ENCODE data around the gene EID2. TPM values are rescaled to one million over a fixed set of nuclear protein-coding genes. Genes with fewer than 3 reads are reported as not detected.
A peak's percentile ranks its signal among the peaks of the same experiment; 100 is the strongest.

Gene EID2
- total and polyA plus RNA-seq, 10 of the 15 experiments (the other 5 are each of a cell fraction or from before 2014, with no cell fraction given): 1.6 to 11.4 (median 7.0) TPM

- TF ChIP-seq SKIL (IDR thresholded peaks at IDR 0.05; ENCODE audit: low read depth, poor library complexity, severe bottlenecking) (no peak), KLF5 (IDR thresholded peaks at IDR 0.05; ENCODE audit: partially characterized antibody) (peak; percentile 61), HCFC1 (IDR thresholded peaks at IDR 0.05; ENCODE audit: low read length) (no peak), LARP7 (IDR thresholded peaks at IDR 0.05) (peak; percentile 65; the same call in 1 of the 2 replicates), CBX3 (IDR thresholded peaks at IDR 0.05; ENCODE audit: borderline replicate concordance, low read depth) (no peak), BACH1 (IDR thresholded peaks at IDR 0.05; ENCODE audit: borderline replicate concordance) (peak; percentile 78), NFYA (IDR thresholded peaks at IDR 0.05; ENCODE audit: borderline replicate concordance, low read depth, low read length) (no peak), E2F8 (IDR thresholded peaks at IDR 0.05; ENCODE audit: low read depth, partially characterized antibody) (no peak), CHD2 (IDR thresholded peaks at IDR 0.05; ENCODE audit: borderline replicate concordance, low read depth, low read length) (no peak), NFXL1 (IDR thresholded peaks at IDR 0.05; ENCODE audit: borderline replicate concordance) (no peak), ZNF217 (IDR thresholded peaks at IDR 0.05) (0 out of 2 replicates have a peak, but pooled peaks have one; percentile 44), TAF1 (IDR thresholded peaks at IDR 0.05; ENCODE audit: borderline replicate concordance, low read depth, low read length) (no peak), NR2F1 (conservative IDR thresholded peaks at IDR 0.05) (no peak), ZNF274 (IDR thresholded peaks at IDR 0.05; ENCODE audit: insufficient read depth, insufficient read length) (no peak), ZNF24 (IDR thresholded peaks at IDR 0.05) (0 out of 2 replicates have a peak, but pooled peaks have one; percentile 34), ATF3 (IDR thresholded peaks at IDR 0.05; ENCODE audit: borderline replicate concordance, extremely low read depth, low read depth, low read length) (no peak), RBBP5 (conservative IDR thresholded peaks at IDR 0.05) (no peak), CREB1 (IDR thresholded peaks at IDR 0.05; ENCODE audit: low read depth) (no peak), NRF1 (conservative IDR thresholded peaks at IDR 0.05; ENCODE audit: low read depth, low read length) (peak; percentile 39), TCF7 (IDR thresholded peaks at IDR 0.05; ENCODE audit: borderline replicate concordance) (no peak), IRF4 (IDR thresholded peaks at IDR 0.05; ENCODE audit: low read depth, low read length) (no peak), TCF12 (IDR thresholded peaks at IDR 0.05; ENCODE audit: low read depth, low read length) (0 out of 2 replicates have a peak, but pooled peaks have one; percentile 3), SMARCA5 (IDR thresholded peaks at IDR 0.05) (peak; percentile 86), SMC3 (IDR thresholded peaks at IDR 0.05; ENCODE audit: borderline replicate concordance, low read length) (peak; percentile 23; the same call in 1 of the 2 replicates), ETV6 (conservative IDR thresholded peaks at IDR 0.05 in 1 of 2, IDR thresholded peaks at IDR 0.05 in 1 of 2; ENCODE audit: borderline replicate concordance in 1 of 2, low read depth in 1 of 2) (no peak)
- TF ChIP-seq, protein P1, sequence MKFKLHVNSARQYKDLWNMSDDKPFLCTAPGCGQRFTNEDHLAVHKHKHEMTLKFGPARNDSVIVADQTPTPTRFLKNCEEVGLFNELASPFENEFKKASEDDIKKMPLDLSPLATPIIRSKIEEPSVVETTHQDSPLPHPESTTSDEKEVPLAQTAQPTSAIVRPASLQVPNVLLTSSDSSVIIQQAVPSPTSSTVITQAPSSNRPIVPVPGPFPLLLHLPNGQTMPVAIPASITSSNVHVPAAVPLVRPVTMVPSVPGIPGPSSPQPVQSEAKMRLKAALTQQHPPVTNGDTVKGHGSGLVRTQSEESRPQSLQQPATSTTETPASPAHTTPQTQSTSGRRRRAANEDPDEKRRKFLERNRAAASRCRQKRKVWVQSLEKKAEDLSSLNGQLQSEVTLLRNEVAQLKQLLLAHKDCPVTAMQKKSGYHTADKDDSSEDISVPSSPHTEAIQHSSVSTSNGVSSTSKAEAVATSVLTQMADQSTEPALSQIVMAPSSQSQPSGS (IDR thresholded peaks at IDR 0.05; ENCODE audit: low read length): no peak
Measured at GRCh38 chr19:39502640-39503417, 37.1 kb downstream of the EID2 start (continued).

Data from GM12878 (cell line).